ENCODE measurements around the gene ALAS1. TPM values are rescaled to one million over a fixed set of nuclear protein-coding genes. Genes with fewer than 3 reads are reported as not detected.

The ALAS1 gene
- total and polyA plus RNA-seq, 2 of the 13 experiments (the other 11 are each of a cell fraction or from before 2014, with no cell fraction given): 36.0 to 43.2 TPM

DNA sequence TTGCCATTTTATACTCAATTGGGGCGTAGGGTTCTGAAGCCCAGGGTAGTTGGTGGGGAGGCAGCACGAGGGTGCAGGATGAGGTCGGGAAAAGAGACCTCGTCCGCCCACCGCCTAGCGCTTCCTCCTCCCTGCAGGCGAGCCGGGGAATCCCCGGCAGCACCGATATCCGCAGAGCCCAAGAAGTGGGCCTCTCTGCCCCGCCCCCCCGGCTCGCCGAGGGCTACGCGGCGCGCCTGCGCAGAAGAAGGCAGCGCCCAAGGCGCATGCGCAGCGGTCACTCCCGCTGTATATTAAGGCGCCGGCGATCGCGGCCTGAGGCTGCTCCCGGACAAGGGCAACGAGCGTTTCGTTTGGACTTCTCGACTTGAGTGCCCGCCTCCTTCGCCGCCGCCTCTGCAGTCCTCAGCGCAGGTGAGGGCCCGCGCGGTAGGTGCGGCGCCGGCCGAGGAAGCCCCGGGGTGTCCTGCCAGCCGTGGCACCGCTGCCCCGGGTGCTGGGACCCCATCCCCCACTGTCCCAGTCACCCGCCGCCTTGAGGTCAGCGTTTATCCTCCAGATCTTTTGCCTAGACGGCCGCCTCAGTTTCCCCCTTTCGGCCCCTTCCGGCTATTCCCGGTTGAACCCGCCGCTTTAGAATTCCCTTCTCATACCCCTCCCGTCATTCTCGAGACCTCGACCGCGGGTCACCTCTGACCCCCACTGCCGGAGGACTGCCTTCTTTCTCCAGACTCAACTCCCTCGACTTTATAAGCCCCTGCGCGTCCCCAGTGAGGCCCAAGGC is at the start of gene ALAS1 (continued):
- TF ChIP-seq RARG (CRISPR knock-in tag; IDR thresholded peaks at IDR 0.05; ENCODE audit: low read depth): no peak
- 0 out of 2 replicates have a peak, but pooled peaks have one; percentile 44 for TF ChIP-seq SMAD9 (CRISPR knock-in tag; IDR thresholded peaks at IDR 0.05)
- TF ChIP-seq, protein P1, sequence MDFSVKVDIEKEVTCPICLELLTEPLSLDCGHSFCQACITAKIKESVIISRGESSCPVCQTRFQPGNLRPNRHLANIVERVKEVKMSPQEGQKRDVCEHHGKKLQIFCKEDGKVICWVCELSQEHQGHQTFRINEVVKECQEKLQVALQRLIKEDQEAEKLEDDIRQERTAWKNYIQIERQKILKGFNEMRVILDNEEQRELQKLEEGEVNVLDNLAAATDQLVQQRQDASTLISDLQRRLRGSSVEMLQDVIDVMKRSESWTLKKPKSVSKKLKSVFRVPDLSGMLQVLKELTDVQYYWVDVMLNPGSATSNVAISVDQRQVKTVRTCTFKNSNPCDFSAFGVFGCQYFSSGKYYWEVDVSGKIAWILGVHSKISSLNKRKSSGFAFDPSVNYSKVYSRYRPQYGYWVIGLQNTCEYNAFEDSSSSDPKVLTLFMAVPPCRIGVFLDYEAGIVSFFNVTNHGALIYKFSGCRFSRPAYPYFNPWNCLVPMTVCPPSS (IDR thresholded peaks at IDR 0.05): no peak
- TF ChIP-seq RBAK (CRISPR knock-in tag; IDR thresholded peaks at IDR 0.05): no peak
- peak; percentile 98 for TF ChIP-seq DR1 (CRISPR knock-in tag; IDR thresholded peaks at IDR 0.05)
- TF ChIP-seq ELF3 (CRISPR knock-in tag; IDR thresholded peaks at IDR 0.05): peak; percentile 58
- TF ChIP-seq, protein P2, sequence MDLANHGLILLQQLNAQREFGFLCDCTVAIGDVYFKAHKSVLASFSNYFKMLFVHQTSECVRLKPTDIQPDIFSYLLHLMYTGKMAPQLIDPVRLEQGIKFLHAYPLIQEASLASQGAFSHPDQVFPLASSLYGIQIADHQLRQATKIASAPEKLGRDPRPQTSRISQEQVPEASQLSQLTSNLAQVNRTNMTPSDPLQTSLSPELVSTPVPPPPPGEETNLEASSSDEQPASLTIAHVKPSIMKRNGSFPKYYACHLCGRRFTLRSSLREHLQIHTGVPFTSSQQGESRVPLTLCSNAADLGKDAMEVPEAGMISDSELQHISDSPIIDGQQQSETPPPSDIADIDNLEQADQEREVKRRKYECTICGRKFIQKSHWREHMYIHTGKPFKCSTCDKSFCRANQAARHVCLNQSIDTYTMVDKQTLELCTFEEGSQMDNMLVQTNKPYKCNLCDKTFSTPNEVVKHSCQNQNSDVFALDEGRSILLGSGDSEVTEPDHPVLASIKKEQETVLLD (CRISPR knock-in tag; IDR thresholded peaks at IDR 0.05; ENCODE audit: low read depth): 0 out of 2 replicates have a peak, but pooled peaks have one; percentile 45
- TF ChIP-seq, protein P3, sequence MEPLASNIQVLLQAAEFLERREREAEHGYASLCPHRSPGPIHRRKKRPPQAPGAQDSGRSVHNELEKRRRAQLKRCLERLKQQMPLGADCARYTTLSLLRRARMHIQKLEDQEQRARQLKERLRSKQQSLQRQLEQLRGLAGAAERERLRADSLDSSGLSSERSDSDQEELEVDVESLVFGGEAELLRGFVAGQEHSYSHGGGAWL (CRISPR knock-in tag; IDR thresholded peaks at IDR 0.05): peak; percentile 85
- peak; percentile 59; the same call in 1 of the 2 replicates for TF ChIP-seq ZMYM3 (CRISPR knock-in tag; IDR thresholded peaks at IDR 0.05)
- TF ChIP-seq ETV6 (CRISPR knock-in tag; conservative IDR thresholded peaks at IDR 0.05): peak; percentile 33; the same call in 1 of the 2 replicates
- TF ChIP-seq ZNF354B (CRISPR knock-in tag; IDR thresholded peaks at IDR 0.05): peak; percentile 84
- TF ChIP-seq THAP11 (CRISPR knock-in tag; IDR thresholded peaks at IDR 0.05): peak; percentile 73
- TF ChIP-seq NR2C2 (CRISPR knock-in tag; IDR thresholded peaks at IDR 0.05; ENCODE audit: borderline replicate concordance): peak; percentile 43; the same call in 1 of the 2 replicates
- TF ChIP-seq, protein P4, sequence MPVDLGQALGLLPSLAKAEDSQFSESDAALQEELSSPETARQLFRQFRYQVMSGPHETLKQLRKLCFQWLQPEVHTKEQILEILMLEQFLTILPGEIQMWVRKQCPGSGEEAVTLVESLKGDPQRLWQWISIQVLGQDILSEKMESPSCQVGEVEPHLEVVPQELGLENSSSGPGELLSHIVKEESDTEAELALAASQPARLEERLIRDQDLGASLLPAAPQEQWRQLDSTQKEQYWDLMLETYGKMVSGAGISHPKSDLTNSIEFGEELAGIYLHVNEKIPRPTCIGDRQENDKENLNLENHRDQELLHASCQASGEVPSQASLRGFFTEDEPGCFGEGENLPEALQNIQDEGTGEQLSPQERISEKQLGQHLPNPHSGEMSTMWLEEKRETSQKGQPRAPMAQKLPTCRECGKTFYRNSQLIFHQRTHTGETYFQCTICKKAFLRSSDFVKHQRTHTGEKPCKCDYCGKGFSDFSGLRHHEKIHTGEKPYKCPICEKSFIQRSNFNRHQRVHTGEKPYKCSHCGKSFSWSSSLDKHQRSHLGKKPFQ (CRISPR knock-in tag; IDR thresholded peaks at IDR 0.05; ENCODE audit: insufficient replicate concordance): peak; percentile 72
- TF ChIP-seq ZNF549 (CRISPR knock-in tag; IDR thresholded peaks at IDR 0.05): no peak
- peak; percentile 81; the same call in 1 of the 2 replicates for TF ChIP-seq SMAD1 (CRISPR knock-in tag; IDR thresholded peaks at IDR 0.05; ENCODE audit: borderline replicate concordance, low read depth)
- TF ChIP-seq ZNF841 (CRISPR knock-in tag; IDR thresholded peaks at IDR 0.05; ENCODE audit: borderline replicate concordance): no peak
- TF ChIP-seq, protein P5, sequence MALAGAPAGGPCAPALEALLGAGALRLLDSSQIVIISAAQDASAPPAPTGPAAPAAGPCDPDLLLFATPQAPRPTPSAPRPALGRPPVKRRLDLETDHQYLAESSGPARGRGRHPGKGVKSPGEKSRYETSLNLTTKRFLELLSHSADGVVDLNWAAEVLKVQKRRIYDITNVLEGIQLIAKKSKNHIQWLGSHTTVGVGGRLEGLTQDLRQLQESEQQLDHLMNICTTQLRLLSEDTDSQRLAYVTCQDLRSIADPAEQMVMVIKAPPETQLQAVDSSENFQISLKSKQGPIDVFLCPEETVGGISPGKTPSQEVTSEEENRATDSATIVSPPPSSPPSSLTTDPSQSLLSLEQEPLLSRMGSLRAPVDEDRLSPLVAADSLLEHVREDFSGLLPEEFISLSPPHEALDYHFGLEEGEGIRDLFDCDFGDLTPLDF (CRISPR knock-in tag; IDR thresholded peaks at IDR 0.05): no peak
- TF ChIP-seq, protein P6, sequence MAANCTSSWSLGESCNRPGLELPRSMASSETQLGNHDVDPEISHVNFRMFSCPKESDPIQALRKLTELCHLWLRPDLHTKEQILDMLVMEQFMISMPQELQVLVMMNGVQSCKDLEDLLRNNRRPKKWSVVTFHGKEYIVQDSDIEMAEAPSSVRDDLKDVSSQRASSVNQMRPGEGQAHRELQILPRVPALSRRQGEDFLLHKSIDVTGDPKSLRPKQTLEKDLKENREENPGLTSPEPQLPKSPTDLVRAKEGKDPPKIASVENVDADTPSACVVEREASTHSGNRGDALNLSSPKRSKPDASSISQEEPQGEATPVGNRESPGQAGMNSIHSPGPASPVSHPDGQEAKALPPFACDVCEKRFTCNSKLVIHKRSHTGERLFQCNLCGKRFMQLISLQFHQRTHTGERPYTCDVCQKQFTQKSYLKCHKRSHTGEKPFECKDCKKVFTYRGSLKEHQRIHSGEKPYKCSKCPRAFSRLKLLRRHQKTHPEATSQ (CRISPR knock-in tag; IDR thresholded peaks at IDR 0.05; ENCODE audit: borderline replicate concordance): peak; percentile 64; the same call in 1 of the 2 replicates
- TF ChIP-seq MIER3 (CRISPR knock-in tag; IDR thresholded peaks at IDR 0.05; ENCODE audit: borderline replicate concordance): peak; percentile 60; the same call in 1 of the 2 replicates
- peak; percentile 59; the same call in 1 of the 2 replicates for TF ChIP-seq PHF20 (CRISPR knock-in tag; IDR thresholded peaks at IDR 0.05)

Data from HepG2 (cell line).